Loucy (cell line): Measurements from ENCODE around the gene PBRM1.

Experiments
- EZH2phosphoT487 ChIP-seq: fragments of 200-600 bp; IDR thresholded peaks from 2 replicates; pipeline ENCODE4 v1.6.1; 2018; ENCODE audit warnings: antibody characterized with exemption, mild to moderate bottlenecking, moderate library complexity, borderline replicate concordance
- TF ChIP-seq, protein P1 (sequence below): fragments of 200-600 bp; sonication (generic); conservative IDR thresholded peaks from 2 replicates; pipeline ENCODE4 v1.5.1; 2014; ENCODE audit warnings: mild to moderate bottlenecking, antibody characterized with exemption, low read length

DNA sequence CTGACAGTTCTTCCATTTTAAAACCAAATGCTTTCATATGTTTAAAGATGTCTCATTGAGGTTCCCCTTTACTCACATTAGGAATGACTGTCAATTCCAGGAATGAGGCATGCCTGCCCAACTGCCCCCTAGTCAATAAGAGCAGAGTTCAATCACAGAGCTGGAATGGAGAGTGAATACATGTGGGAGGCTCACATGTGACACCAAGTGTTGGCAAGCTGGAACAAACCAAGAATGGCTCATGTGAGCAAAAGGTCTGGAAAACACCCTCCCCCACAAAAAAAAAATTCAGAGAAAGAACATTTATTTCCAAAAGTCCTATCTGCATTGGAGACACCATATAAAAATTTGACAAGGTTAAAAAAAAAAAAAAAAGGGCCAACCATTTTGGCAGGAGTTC is 3.7 kb downstream of the PBRM1 start:
- TF ChIP-seq, protein P1, sequence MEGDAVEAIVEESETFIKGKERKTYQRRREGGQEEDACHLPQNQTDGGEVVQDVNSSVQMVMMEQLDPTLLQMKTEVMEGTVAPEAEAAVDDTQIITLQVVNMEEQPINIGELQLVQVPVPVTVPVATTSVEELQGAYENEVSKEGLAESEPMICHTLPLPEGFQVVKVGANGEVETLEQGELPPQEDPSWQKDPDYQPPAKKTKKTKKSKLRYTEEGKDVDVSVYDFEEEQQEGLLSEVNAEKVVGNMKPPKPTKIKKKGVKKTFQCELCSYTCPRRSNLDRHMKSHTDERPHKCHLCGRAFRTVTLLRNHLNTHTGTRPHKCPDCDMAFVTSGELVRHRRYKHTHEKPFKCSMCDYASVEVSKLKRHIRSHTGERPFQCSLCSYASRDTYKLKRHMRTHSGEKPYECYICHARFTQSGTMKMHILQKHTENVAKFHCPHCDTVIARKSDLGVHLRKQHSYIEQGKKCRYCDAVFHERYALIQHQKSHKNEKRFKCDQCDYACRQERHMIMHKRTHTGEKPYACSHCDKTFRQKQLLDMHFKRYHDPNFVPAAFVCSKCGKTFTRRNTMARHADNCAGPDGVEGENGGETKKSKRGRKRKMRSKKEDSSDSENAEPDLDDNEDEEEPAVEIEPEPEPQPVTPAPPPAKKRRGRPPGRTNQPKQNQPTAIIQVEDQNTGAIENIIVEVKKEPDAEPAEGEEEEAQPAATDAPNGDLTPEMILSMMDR: peak; percentile 55
- no peak for TF ChIP-seq EZH2phosphoT487
